ENCODE results near the gene TNFRSF21. TPM values are rescaled to one million over a fixed set of nuclear protein-coding genes. Genes with fewer than 3 reads are reported as not detected.
"Not testable (repeated sequence)": the region's sequence is repeated elsewhere in the genome, so short reads cannot be mapped to it uniquely, and the experiment has no call there.

Gene TNFRSF21
- polyA plus RNA-seq, 1 donor from 2014 or later: 13.0 TPM

DNA sequence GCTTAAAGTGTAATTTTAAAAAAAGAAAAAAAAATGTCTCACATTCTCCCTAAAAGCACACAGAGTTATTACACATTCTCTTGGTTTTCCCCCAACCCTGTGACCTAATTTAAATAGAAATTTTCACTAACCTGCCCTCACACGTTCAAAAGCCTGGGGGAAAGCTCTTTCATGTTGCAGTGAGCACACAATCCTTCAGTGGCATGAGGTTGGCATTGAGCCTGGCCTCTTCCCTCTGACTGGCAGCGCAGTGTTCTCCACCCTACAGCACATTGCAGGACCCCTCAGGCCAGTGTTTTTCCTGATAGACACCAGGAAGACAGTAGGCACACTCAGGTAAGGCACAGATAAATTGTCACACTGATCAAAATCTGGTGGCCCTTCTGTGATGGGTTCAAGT, 34.1 kb downstream of the TNFRSF21 start:
- Histone ChIP-seq H3K27ac (ENCODE audit: low read length) (no peak overlapping the region), H4K20me1 (ENCODE audit: insufficient read depth) (no peaks in the 10 kb centered on the region), H3K79me2 (replicated peaks; ENCODE audit: insufficient read depth, low read length) (no peaks in the 10 kb centered on the region), H3K27me3 (ENCODE audit: insufficient read depth, low read depth, low read length) (no peaks in the 10 kb centered on the region), H3K9me3 (ENCODE audit: low read length) (no peaks in the 10 kb centered on the region), H3K9ac (ENCODE audit: low read length) (no peak overlapping the region), H3F3A (ENCODE audit: insufficient read depth, low read length, poor library complexity, severe bottlenecking) (no peaks in the 10 kb centered on the region), H3K36me3 (ENCODE audit: insufficient read depth, low read length) (peaks cover 5% of the 10 kb centered on the region), H3K9me2 (ENCODE audit: insufficient read depth, low read length) (no peaks in the 10 kb centered on the region), H2AFZ (ENCODE audit: low read depth, low read length) (no peak overlapping the region), H3K4me3 (ENCODE audit: low read length) (no peak overlapping the region), H3K4me2 (ENCODE audit: low read length) (no peak overlapping the region)
- TF ChIP-seq, protein P1, sequence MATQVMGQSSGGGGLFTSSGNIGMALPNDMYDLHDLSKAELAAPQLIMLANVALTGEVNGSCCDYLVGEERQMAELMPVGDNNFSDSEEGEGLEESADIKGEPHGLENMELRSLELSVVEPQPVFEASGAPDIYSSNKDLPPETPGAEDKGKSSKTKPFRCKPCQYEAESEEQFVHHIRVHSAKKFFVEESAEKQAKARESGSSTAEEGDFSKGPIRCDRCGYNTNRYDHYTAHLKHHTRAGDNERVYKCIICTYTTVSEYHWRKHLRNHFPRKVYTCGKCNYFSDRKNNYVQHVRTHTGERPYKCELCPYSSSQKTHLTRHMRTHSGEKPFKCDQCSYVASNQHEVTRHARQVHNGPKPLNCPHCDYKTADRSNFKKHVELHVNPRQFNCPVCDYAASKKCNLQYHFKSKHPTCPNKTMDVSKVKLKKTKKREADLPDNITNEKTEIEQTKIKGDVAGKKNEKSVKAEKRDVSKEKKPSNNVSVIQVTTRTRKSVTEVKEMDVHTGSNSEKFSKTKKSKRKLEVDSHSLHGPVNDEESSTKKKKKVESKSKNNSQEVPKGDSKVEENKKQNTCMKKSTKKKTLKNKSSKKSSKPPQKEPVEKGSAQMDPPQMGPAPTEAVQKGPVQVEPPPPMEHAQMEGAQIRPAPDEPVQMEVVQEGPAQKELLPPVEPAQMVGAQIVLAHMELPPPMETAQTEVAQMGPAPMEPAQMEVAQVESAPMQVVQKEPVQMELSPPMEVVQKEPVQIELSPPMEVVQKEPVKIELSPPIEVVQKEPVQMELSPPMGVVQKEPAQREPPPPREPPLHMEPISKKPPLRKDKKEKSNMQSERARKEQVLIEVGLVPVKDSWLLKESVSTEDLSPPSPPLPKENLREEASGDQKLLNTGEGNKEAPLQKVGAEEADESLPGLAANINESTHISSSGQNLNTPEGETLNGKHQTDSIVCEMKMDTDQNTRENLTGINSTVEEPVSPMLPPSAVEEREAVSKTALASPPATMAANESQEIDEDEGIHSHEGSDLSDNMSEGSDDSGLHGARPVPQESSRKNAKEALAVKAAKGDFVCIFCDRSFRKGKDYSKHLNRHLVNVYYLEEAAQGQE (IDR thresholded peaks at IDR 0.05; ENCODE audit: borderline replicate concordance): no peak
- TF ChIP-seq SMC3 (conservative IDR thresholded peaks at IDR 0.05; ENCODE audit: poor library complexity) (no peak), MXI1 (conservative IDR thresholded peaks at IDR 0.05; ENCODE audit: poor library complexity, severe bottlenecking) (no peak), EP300 (conservative IDR thresholded peaks at IDR 0.05; ENCODE audit: poor library complexity, severe bottlenecking) (no peak), TAF1 (IDR thresholded peaks at IDR 0.05; ENCODE audit: low read depth) (no peak), EZH2 (IDR thresholded peaks at IDR 0.05; ENCODE audit: borderline replicate concordance, insufficient read depth, low read length, poor library complexity, severe bottlenecking) (no peak), POLR2AphosphoS5 (IDR thresholded peaks at IDR 0.05) (no peak)

- H3K27ac ChIP-seq (ENCODE audit: low read length); H3K36me3 ChIP-seq (ENCODE audit: insufficient read depth, low read length); H3K4me2 ChIP-seq (ENCODE audit: low read length); H3K9ac ChIP-seq (ENCODE audit: low read length); H3F3A ChIP-seq (ENCODE audit: insufficient read depth, low read length, poor library complexity, severe bottlenecking); H3K4me3 ChIP-seq (ENCODE audit: low read length); H3K9me3 ChIP-seq (ENCODE audit: low read length); H3K27me3 ChIP-seq (ENCODE audit: insufficient read depth, low read depth, low read length); H3K9me2 ChIP-seq (ENCODE audit: insufficient read depth, low read length); H2AFZ ChIP-seq (ENCODE audit: low read depth, low read length); H3K79me2 ChIP-seq (replicated peaks; ENCODE audit: insufficient read depth, low read length); H4K20me1 ChIP-seq (ENCODE audit: insufficient read depth): not testable (repeated sequence)
These were observed 34.6 kb downstream of the TNFRSF21 start for GRCh38 chr6:47275132-47275531.

DNA sequence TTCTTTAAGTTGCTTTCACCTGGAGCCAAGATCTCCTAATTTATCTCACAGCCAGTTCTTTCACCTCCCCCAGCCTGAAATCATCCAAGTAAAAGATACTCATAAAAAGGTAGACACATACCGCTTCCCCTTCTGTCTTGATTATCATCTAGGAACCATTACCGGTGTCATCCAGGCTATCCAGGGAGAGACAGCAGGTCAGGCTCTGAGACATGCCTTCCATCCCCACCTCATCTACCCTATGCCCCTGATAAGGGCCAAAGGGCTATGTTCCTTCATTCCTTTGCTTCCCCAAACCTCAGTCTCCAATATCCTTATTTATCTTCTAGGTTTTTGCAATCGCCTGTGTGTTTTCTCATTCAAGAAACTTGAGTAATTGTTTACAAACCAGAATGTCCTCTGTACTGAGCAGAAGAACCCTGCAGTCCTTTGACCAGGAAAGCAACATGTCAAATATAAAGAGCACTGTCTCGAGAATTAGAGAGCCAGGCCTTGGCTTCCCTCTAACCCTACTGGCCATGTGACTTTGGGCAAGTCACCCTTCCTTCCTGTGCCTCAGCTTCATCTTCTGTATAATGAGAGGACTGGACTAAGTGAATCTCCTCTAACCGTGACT, 41.0 kb downstream of the TNFRSF21 start:
- Histone ChIP-seq H3K9ac (ENCODE audit: low read length) (no peak overlapping the region), H3K9me2 (ENCODE audit: insufficient read depth, low read length) (no peaks in the 10 kb centered on the region)

More for the DNA sequence above, 41.0 kb downstream of the TNFRSF21 start:
- H4K20me1 ChIP-seq (ENCODE audit: insufficient read depth): no peaks in the 10 kb centered on the region
- peaks cover 13% of the 10 kb centered on the region for H3K36me3 ChIP-seq (ENCODE audit: insufficient read depth, low read length)
- H3K4me3 ChIP-seq (ENCODE audit: low read length): no peak overlapping the region
- H3K4me2 ChIP-seq (ENCODE audit: low read length): no peak overlapping the region
- no peak for TF ChIP-seq POLR2AphosphoS5 (IDR thresholded peaks at IDR 0.05)
- TF ChIP-seq, protein P2, sequence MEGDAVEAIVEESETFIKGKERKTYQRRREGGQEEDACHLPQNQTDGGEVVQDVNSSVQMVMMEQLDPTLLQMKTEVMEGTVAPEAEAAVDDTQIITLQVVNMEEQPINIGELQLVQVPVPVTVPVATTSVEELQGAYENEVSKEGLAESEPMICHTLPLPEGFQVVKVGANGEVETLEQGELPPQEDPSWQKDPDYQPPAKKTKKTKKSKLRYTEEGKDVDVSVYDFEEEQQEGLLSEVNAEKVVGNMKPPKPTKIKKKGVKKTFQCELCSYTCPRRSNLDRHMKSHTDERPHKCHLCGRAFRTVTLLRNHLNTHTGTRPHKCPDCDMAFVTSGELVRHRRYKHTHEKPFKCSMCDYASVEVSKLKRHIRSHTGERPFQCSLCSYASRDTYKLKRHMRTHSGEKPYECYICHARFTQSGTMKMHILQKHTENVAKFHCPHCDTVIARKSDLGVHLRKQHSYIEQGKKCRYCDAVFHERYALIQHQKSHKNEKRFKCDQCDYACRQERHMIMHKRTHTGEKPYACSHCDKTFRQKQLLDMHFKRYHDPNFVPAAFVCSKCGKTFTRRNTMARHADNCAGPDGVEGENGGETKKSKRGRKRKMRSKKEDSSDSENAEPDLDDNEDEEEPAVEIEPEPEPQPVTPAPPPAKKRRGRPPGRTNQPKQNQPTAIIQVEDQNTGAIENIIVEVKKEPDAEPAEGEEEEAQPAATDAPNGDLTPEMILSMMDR (IDR thresholded peaks at IDR 0.05; ENCODE audit: poor library complexity, severe bottlenecking): no peak
- TF ChIP-seq SMC3 (conservative IDR thresholded peaks at IDR 0.05; ENCODE audit: poor library complexity): no peak
- TF ChIP-seq EP300 (conservative IDR thresholded peaks at IDR 0.05; ENCODE audit: poor library complexity, severe bottlenecking): no peak
- no peak for TF ChIP-seq TAF1 (IDR thresholded peaks at IDR 0.05; ENCODE audit: low read depth)
- TF ChIP-seq, protein P1 (IDR thresholded peaks at IDR 0.05; ENCODE audit: borderline replicate concordance): no peak
- TF ChIP-seq MXI1 (conservative IDR thresholded peaks at IDR 0.05; ENCODE audit: poor library complexity, severe bottlenecking): no peak
- TF ChIP-seq RAD21 (conservative IDR thresholded peaks at IDR 0.05): no peak
- no peak for TF ChIP-seq EZH2 (IDR thresholded peaks at IDR 0.05; ENCODE audit: borderline replicate concordance, insufficient read depth, low read length, poor library complexity, severe bottlenecking)
- no peaks in the 10 kb centered on the region for H3F3A ChIP-seq (ENCODE audit: insufficient read depth, low read length, poor library complexity, severe bottlenecking)
- no peak overlapping the region for H2AFZ ChIP-seq (ENCODE audit: low read depth, low read length)
- H3K79me2 ChIP-seq (replicated peaks; ENCODE audit: insufficient read depth, low read length): no peaks in the 10 kb centered on the region
- H3K27ac ChIP-seq (ENCODE audit: low read length): no peak overlapping the region
- no peaks in the 10 kb centered on the region for H3K27me3 ChIP-seq (ENCODE audit: insufficient read depth, low read depth, low read length)
- no peaks in the 10 kb centered on the region for H3K9me3 ChIP-seq (ENCODE audit: low read length)

Measured in neural cell (in vitro differentiated cells).